ENCODE measurements around the gene CALR.
"Not testable (repeated sequence)": the region's sequence is repeated elsewhere in the genome, so short reads cannot be mapped to it uniquely, and the experiment has no call there.

CALR gene

GRCh38 chr19:12937927-12938778 is at the start of gene CALR:
TSS of gene CALR (plus strand) at chr19:12938609. CDS start at chr19:12938680, 71 bp downstream.
- DNase-seq (ENCODE audit: low read depth in 2 of 2): peak; percentile 98 to 100

- not testable (repeated sequence) for DNase-seq (ENCODE audit: low read depth in 2 of 2)
Measured at GRCh38 chr19:12890299-12890786, 48.1 kb upstream of the CALR start.

- peak; percentile 92 to 93 for DNase-seq (ENCODE audit: low read depth in 2 of 2)
Measured at GRCh38 chr19:12890787-12891552, 47.4 kb upstream of the CALR start, which contains the start of gene GCDH. TSS of gene GCDH (plus strand) at chr19:12891160. CDS start at chr19:12891305, 145 bp downstream.

GRCh38 chr19:12891553-12892021 is 46.8 kb upstream of the CALR start:
- DNase-seq (ENCODE audit: low read depth in 2 of 2): no peak

- DNase-seq (ENCODE audit: low read depth in 2 of 2): no peak
Measured at GRCh38 chr19:12893582-12893981, 44.8 kb upstream of the CALR start.

- no peak for DNase-seq (ENCODE audit: low read depth in 2 of 2)
Measured at GRCh38 chr19:12896460-12896859, 41.9 kb upstream of the CALR start.

GRCh38 chr19:12899891-12900518 is 38.4 kb upstream of the CALR start:
- peak; percentile 33 to 41 for DNase-seq (ENCODE audit: low read depth in 2 of 2)

GRCh38 chr19:12907166-12907565 is 31.2 kb upstream of the CALR start:
- no peak for DNase-seq (ENCODE audit: low read depth in 2 of 2)

GRCh38 chr19:12912571-12912970 is 25.8 kb upstream of the CALR start:
- no peak for DNase-seq (ENCODE audit: low read depth in 2 of 2)

- no peak for DNase-seq (ENCODE audit: low read depth in 2 of 2)
Measured at GRCh38 chr19:12913011-12913561, 25.3 kb upstream of the CALR start.

- no peak for DNase-seq (ENCODE audit: low read depth in 2 of 2)
Measured at GRCh38 chr19:12913851-12914690, 24.3 kb upstream of the CALR start.

- not testable (repeated sequence) for DNase-seq (ENCODE audit: low read depth in 2 of 2)
Measured at GRCh38 chr19:12915860-12916259, 22.5 kb upstream of the CALR start.

- no peak for DNase-seq (ENCODE audit: low read depth in 2 of 2)
Measured at GRCh38 chr19:12918253-12918652, 20.2 kb upstream of the CALR start.

- no peak for DNase-seq (ENCODE audit: low read depth in 2 of 2)
Measured at GRCh38 chr19:12921047-12921446, 17.4 kb upstream of the CALR start.

GRCh38 chr19:12922959-12923358 is 15.4 kb upstream of the CALR start:
- no peak for DNase-seq (ENCODE audit: low read depth in 2 of 2)

- DNase-seq (ENCODE audit: low read depth in 2 of 2): no peak
Measured at GRCh38 chr19:12924621-12925310, 13.6 kb upstream of the CALR start.

- DNase-seq (ENCODE audit: low read depth in 2 of 2): no peak
Measured at GRCh38 chr19:12930002-12930645, 8.3 kb upstream of the CALR start.

GRCh38 chr19:12932392-12933286 is 5.8 kb upstream of the CALR start:
- no peak for DNase-seq (ENCODE audit: low read depth in 2 of 2)

Data from stimulated activated CD8-positive, alpha-beta memory T cell treated with anti-CD3 and anti-CD28 coated beads, Interleukin-2, amount 100 ng/mL, for 48 hours (primary cell).